AG04449 (cell line): ENCODE data around the gene UBAP2.

ENCODE experiments used
- CTCF ChIA-PET: fragments of 350-600 bp; formaldehyde crosslinking; extraction: SDS; loops from one replicate; lab custom pipeline; 2021; ENCODE audit warnings: antibody characterized with exemption; lab: Yijun Ruan, JAX
- POLR2A ChIA-PET: fragments of 400-600, 350-600 bp; formaldehyde crosslinking; extraction: SDS; loops from one replicate; lab custom pipeline; 2020; ENCODE audit warnings: antibody characterized with exemption, inconsistent platforms; lab: Yijun Ruan, JAX
- DNase-seq: peaks from one replicate; pipeline ENCODE4 v3.0.0-alpha.2; 2010; ENCODE audit warnings: low read depth, low spot score
- H3K4me3 ChIP-seq: 2 replicates; pipeline ENCODE4 v1.5.1; 2011; ENCODE audit warnings: low read depth, mild to moderate bottlenecking, control low read depth, low read length
- TF ChIP-seq, protein P1 (sequence below): IDR thresholded peaks from one replicate; pipeline ENCODE4 v1.5.1; 2011; ENCODE audit warnings: mild to moderate bottlenecking, moderate library complexity, low read length, control low read depth, inconsistent platforms; ENCODE audit not compliant: insufficient read depth; ENCODE audit errors: missing control alignments

UBAP2 gene

DNA sequence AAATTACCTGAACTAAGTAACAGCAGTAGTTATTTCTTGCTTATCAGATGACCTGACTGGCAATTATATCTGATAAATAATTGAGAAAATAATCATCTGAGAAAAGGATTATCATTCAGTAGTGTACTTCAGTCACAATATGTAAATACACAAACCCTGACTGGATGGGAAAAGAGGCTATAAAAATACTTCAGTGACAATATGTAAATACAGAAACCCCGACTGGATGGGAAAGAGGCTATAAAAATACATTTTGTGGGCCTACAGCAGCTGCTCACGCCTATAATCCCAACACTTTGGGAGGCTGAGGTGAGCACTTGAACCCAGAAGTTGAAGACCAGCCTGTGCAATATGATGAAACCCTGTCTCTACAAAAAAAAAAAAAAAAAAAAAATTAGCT lies 11.1 kb downstream of the UBAP2 start:
- DNase-seq, result no peak
- H3K4me3 ChIP-seq, result no peak overlapping the region
- TF ChIP-seq, protein P1, sequence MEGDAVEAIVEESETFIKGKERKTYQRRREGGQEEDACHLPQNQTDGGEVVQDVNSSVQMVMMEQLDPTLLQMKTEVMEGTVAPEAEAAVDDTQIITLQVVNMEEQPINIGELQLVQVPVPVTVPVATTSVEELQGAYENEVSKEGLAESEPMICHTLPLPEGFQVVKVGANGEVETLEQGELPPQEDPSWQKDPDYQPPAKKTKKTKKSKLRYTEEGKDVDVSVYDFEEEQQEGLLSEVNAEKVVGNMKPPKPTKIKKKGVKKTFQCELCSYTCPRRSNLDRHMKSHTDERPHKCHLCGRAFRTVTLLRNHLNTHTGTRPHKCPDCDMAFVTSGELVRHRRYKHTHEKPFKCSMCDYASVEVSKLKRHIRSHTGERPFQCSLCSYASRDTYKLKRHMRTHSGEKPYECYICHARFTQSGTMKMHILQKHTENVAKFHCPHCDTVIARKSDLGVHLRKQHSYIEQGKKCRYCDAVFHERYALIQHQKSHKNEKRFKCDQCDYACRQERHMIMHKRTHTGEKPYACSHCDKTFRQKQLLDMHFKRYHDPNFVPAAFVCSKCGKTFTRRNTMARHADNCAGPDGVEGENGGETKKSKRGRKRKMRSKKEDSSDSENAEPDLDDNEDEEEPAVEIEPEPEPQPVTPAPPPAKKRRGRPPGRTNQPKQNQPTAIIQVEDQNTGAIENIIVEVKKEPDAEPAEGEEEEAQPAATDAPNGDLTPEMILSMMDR, result no peak
- POLR2A ChIA-PET, result no interaction called here
- CTCF ChIA-PET, result interaction anchor here (0.6 to 1.1 kb wide), 2 partner anchors 36 to 220 kb away, joined by 3 read pairs; no protein-coding TSS in a partner anchor

DNA sequence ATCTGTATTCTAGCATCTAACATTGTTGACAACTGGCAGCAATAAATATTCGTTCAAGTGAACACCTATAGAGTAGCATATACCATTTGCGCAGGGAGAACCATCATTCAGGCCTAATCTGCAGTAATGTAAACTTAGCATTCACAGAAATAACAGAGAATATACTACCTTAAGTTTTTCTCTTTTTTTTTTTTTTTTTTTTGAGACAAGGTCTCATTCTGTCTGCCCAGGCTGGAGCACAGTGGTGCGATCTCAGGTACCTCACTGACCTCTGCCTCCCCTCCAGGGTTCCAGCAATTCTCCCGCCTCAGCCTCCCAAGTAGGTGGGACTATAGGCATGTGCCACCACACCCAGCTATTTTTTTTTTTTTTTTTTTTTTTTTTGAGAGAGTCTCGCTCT lies 12.1 kb downstream of the UBAP2 start:
- DNase-seq, result no peak
- no peak overlapping the region for H3K4me3 ChIP-seq
- TF ChIP-seq, protein P1, result no peak
- CTCF ChIA-PET, result no interaction called here
- POLR2A ChIA-PET, result no interaction called here

DNA sequence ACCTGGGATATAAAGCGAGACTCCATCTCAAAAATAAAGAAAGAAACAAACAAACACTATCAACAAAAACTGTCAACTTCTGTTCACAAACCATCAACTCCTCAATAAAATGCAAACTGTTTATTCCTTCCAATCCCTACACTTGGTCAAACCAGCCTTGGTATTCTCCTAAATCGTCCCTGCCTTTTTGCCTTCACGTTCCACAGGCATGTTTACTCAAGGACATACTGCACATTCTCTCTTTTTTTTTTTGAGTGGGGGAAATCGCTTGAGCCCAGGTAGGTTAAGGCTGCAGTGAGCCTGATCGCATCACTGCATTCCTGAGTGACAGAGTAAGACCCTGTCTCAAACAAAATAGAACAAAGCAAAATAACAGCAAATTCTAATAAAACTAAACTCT lies 13.0 kb downstream of the UBAP2 start:
- no peak for DNase-seq
- ChIA-PET CTCF (no interaction called here), POLR2A (no interaction called here)
- H3K4me3 ChIP-seq, result no peak overlapping the region
- TF ChIP-seq, protein P1, result no peak

DNA sequence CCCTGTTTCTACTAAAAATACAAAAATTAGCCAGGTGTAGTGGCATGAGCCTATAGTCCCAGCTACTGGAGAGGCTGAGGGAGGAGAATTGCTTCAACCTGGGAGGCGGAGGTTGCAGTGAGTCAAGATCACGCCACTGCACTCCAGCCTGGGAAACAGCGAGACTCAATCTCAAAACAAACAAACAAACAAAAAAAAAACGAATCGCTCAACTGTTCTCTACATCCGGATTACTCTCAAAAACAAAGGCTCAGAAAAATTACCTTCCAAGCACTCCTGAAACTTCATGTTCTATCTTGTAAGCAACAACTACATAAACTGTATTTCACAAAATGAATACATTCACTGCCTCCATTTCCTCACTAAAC lies 14.0 kb downstream of the UBAP2 start:
- no peak overlapping the region for H3K4me3 ChIP-seq
- TF ChIP-seq, protein P1, result no peak
- no peak for DNase-seq
- ChIA-PET POLR2A (no interaction called here), CTCF (no interaction called here)

DNA sequence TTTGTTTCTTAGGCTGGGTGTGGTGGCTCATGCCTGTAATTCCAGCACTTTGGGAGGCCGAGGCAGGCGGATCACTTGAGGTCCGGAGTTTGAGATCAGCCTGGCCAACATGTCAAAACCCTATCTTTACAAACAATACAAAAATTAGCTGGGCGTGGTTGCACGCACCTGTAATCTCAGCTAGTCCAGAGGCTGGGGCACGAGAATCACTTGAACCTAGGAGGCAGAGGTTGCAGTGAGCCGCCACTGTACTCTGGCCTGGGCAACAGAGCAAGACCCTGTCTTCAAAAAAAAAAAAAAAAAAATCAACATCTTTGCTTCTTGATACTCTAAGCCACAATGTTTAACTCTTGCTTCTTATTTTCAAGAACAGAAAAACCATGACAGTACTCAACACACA lies 16.1 kb downstream of the UBAP2 start:
- POLR2A ChIA-PET, result no interaction called here
- no peak for DNase-seq
- TF ChIP-seq, protein P1, result no peak
- H3K4me3 ChIP-seq, result no peak overlapping the region
- CTCF ChIA-PET, result interaction anchor here (0.7 to 3.1 kb wide), 4 partner anchors 10 to 221 kb away, joined by 3 to 15 read pairs (median 6); no protein-coding TSS in a partner anchor

DNA sequence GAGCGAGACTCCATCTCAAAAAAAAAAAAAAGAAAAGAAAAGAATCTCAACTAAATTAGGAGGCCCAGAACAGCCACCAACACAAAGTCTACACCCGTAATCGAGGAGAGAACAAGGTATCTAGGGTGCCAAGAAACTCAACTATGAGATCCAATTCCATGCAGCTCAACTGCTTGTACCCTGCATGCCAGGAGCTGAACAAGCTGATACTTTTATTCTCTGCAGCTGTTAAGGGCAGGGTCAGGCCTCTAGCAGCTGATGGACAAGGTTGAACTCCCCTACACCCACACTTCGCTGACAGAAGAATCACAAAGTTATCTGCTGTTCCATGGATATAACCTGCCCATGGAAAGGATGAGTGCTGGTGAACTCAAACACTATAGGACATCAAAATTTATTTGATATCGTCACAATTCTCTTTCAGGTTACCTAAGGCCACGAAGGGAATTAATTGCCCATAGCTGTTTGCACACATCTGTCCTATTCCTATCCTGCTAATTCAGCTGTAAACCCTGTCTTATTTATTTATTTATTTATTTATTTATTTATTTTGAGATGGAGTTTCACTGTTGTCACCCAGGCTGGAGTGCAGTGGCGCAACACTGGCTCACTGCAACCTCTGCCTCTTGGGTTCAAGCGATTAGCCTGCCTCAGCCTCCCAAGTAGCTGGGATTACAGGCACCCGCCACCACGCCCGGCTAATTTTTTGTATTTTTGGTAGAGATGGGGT lies 20.7 kb downstream of the UBAP2 start:
- TF ChIP-seq, protein P1, result no peak

More for the DNA sequence above, 20.7 kb downstream of the UBAP2 start:
- ChIA-PET POLR2A (no interaction called here), CTCF (interaction anchor here (0.6 to 1.6 kb wide), 3 partner anchors 44 to 214 kb away, joined by 3 to 6 read pairs (median 3); no protein-coding TSS in a partner anchor)
- DNase-seq, result no peak
- H3K4me3 ChIP-seq, result no peak overlapping the region
